DMS79 (cell line): ENCODE data around the gene AKAP13.
"Not testable (repeated sequence)": the region's sequence is repeated elsewhere in the genome, so short reads cannot be mapped to it uniquely, and the experiment has no call there.

Source experiments
- DNase-seq: peaks from one replicate; lab custom pipeline; 2025; lab: John Stamatoyannopoulos, UW

The AKAP13 gene

GRCh38 chr15:85477730-85478129 lies 97.3 kb downstream of the AKAP13 start:
- DNase-seq, result no peak

- DNase-seq, result peak; percentile 12
Observed at GRCh38 chr15:85479071-85479647, 98.8 kb downstream of the AKAP13 start.

DNA sequence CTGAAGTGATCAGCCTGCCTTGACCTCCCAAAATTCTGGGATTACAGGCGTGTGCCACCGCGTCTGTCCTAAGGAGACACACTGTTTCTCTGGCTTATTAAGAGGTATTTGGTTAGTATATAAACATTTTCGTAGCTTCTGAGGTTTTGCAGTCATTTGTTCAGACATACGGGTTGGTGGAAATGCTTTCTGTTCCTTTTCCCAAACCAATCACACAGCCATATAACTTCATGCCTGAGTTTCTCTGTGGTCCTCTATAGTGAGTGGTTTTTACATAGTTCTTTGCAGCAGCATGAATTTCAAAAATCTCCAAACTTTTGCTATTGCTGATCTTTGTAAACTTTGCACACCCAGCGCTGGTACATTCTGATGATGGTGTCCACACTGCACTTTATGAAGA lies 100.5 kb downstream of the AKAP13 start:
- DNase-seq, result no peak

- DNase-seq, result not testable (repeated sequence)
Observed at GRCh38 chr15:85481543-85481942, 101.1 kb downstream of the AKAP13 start.

DNA sequence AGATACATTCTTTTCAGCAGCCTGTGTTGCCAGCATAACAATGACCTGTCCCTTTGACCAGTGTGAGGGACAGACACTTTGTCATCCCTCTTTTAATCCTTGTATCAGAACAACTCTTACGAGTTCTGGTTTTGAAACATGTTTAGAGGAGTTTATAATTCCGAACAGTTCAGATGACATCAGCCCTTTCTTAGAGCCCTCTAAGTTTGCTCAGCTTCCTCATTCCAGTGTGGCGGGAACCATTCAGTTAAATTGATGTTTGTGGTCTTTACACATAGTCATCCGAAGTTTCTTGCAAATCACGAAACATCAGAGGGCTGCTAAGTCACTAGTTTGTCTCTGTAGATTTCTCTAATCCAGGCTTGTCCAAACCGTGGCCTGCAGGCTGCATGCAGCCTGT lies 102.5 kb downstream of the AKAP13 start:
- DNase-seq, result no peak

GRCh38 chr15:85483955-85484354 lies 103.6 kb downstream of the AKAP13 start:
- not testable (repeated sequence) for DNase-seq

DNA sequence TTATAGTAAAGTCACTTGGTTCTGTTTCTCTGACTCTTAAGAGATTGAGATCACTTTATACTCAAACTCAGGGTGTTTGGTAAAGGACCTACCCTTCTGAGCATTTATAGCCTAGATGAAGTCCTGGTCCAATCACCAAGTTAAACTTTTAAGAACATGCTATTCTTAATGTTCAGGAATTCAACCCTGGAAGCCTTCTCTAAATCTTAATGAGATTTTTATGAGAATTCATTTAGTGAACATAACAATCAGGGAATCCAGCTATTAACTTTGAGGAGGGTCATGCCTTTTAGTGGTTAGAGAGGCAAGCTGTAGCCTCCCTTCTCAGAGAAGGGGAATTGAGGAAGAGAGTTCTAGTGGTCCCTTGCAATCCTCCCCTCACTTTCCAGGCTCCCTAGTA lies 104.5 kb downstream of the AKAP13 start:
- DNase-seq, result not testable (repeated sequence)

DNA sequence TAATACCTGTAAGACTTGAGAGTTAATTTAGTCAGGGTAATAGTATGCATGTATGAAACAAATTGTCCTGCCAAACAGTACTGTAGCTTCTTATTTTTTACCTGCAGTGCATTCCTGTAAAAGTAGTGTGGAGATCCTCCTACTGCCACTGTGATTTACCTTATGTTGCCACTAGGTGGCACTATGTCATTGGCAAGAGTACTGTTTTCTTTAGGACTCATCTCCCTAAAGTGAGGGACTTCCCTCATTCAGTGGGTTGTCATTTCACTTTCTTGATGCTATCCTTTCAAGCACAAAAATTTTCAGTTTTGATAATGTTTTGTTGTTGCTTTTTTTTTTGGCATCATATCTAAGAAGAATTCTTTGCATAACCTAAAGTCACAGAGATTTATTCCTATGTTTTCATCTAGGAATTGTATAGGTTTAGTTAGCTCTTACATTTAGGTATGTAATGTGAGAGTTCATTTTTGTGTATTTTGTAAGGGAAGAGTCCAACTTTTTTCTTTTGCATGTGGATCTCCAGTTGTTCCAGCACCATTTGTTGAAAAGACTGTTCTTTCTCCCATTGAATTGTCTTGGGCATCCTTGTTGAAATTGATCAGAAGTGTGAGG lies 105.7 kb downstream of the AKAP13 start:
- DNase-seq, result peak; percentile 10

DNA sequence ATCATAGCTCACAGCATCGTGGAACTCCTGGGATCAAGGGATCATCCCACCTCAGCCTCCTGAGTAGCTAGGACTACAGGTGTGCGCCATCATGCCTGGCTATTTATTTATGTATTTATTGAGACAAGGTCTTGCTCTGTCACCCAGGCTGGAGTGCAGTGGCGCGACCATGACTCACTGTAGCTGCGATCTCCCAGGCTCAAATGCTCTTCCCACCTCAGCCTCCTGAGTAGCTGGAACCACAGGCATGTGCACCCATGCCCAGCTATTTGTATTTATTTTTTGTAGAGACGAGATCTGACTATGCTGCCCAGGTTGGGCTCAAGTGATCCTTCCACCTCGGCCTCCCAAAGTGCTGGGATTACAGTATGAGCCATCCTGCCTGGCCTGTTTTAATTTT lies 107.4 kb downstream of the AKAP13 start:
- not testable (repeated sequence) for DNase-seq

- no peak for DNase-seq
Observed at GRCh38 chr15:85488997-85489396, 108.6 kb downstream of the AKAP13 start.

- DNase-seq, result no peak
Observed at GRCh38 chr15:85489773-85490493, 109.5 kb downstream of the AKAP13 start.

- DNase-seq, result no peak
Observed at GRCh38 chr15:85490856-85491255, 110.5 kb downstream of the AKAP13 start.

DNA sequence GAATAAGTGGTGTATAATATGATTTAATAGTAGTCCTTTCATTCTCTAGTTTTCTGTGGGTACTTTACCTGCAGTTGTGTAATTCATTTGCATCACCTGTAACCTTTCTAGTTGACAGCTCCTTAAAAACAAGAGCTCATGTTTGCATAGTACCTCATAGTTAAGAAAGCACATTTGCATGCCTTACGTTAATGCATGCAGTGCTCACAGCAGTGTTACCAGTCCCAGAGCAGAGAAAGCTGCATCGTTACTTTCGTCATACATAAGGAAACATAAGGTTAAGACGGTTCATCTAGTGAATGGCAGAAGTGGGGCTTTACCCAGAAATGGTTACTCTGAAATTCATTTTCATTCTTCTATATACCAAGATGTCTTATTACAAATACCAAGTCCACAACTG lies 111.3 kb downstream of the AKAP13 start:
- DNase-seq, result no peak

DNA sequence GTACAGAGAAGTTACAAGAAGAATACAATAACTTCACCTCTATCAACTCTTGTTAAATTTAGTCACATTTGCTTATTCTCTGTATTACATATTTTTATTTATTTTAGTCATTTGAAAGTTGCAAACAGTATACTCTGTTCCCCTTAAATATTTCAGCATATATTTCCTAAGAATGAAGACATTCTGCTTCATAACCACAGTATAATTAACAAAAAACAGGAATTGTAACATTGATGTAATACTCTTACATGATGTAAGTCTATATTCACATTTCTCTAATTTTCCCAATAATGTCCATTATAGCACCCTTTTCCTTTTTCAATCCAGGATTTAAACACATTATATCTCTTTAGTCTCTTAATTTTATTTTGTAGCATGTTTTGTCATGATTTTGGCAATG lies 112.0 kb downstream of the AKAP13 start:
- no peak for DNase-seq

DNA sequence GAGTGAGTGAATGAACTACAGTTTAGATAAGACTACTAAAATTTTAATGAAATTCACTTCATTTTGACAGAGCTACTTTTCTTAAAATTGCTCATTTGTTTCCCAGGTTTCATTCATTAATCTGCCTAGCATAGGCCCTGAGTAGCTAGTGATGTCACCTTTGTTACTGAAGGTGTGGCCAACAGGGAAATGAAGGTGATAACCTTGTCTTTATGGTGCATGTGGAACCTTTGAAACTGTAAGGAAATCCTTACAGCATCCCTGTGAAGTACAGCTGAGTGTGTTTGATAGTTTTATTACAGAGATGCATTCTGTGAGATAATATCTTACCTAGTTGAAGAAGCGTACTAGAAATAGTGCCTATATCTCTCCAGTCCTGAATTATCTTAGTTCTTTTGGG lies 112.9 kb downstream of the AKAP13 start:
- DNase-seq, result no peak

GRCh38 chr15:85494048-85494777 lies 113.8 kb downstream of the AKAP13 start:
- no peak for DNase-seq

GRCh38 chr15:85495096-85495495 lies 114.7 kb downstream of the AKAP13 start:
- DNase-seq, result no peak

- DNase-seq, result no peak
Observed at GRCh38 chr15:85495544-85495943, 115.1 kb downstream of the AKAP13 start.

DNA sequence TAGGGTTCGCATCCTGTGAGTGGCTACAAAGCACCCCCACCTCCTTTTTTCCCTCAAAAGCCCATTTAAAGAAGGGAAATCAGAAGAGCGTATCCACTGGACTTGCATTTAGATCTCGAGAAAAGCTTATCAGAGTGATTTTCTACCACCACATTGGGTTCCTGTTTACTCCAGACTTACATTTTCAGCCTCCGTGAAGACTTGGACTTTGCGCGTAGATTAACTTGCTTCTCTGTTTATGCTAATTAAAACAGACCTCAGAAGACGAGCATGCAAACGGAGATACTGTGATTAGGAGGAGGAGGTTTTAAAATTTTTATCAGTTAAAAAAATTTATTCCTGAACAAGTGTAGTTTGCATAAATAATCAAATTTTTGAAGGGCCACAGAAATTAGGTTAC lies 115.7 kb downstream of the AKAP13 start:
- DNase-seq, result no peak

DNA sequence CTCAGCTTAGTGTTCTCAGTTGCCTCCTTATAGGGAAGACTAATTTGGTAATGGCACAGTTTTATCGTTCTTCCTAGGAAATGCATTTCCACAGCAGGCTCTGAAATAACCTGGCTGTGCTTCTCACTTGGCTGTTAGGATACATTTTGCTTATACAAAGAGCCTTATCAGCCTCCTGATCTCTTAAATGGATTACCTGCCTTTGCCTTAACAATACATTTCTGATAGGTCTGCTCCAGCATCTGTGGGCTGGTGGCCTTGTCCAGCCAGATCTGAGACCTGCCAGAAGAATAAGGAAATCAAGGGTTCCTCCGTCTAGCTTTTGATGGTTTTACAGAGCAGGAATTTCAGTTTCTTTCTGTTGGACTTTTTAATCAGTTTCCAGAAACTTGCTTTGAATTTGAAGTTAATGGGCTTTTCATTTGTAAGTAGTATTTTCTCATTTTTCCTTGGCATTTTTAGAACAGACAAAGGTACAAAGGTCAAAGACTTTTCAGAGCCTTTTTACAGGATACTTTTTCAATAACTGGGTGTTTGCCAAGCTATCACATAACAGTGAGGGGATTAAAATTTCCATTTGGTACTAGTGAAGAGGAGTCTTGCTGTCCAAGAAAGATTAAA lies 116.3 kb downstream of the AKAP13 start:
- no peak for DNase-seq

- DNase-seq, result no peak
Observed at GRCh38 chr15:85497172-85497569, 116.8 kb downstream of the AKAP13 start.

DNA sequence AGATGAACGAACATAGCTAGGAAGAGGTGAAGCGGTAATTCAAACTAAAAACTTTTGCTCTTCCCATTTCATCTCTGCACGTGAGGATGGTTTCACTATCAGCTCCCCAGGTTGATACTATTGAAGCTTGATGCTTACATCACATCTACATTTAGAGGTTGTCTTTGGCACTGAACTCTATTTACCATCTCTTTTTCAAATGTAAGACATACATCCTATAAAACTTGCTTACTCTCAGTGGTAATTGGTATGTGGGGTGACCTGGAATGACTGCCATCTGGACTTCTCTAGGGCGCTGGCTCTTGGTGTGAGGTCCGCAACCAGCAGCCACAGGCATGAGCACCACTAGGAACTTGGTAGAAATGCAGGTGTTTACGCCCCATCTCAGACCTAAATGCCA lies 118.1 kb downstream of the AKAP13 start:
- DNase-seq, result no peak
